Esophagus squamous epithelium (tissue), 4 donors: ENCODE measurements around the gene CDH13.

ENCODE experiments used
- POLR2A ChIP-seq, 4 donors: fragments of 450-650 bp; IDR thresholded peaks; one replicate each; pipeline ENCODE4 v1.6.1; 2017; ENCODE audit warnings: antibody characterized with exemption in 4 of 4, mild to moderate bottlenecking in 4 of 4, moderate library complexity in 3 of 4
- TF ChIP-seq, protein P1 (sequence below), 6 experiments: fragments of 450-650 bp in 4 of 6; fragments of 200-600 bp in 2 of 6; sonication (generic) in 2 of 6; IDR thresholded peaks; one replicate each; pipeline ENCODE4 v1.5.1; 2016 to 2019; ENCODE audit warnings: antibody characterized with exemption in 6 of 6, mild to moderate bottlenecking in 4 of 6, moderate library complexity in 4 of 6

- TF ChIP-seq POLR2A (IDR thresholded peaks at IDR 0.05): no peak
- TF ChIP-seq, protein P1, sequence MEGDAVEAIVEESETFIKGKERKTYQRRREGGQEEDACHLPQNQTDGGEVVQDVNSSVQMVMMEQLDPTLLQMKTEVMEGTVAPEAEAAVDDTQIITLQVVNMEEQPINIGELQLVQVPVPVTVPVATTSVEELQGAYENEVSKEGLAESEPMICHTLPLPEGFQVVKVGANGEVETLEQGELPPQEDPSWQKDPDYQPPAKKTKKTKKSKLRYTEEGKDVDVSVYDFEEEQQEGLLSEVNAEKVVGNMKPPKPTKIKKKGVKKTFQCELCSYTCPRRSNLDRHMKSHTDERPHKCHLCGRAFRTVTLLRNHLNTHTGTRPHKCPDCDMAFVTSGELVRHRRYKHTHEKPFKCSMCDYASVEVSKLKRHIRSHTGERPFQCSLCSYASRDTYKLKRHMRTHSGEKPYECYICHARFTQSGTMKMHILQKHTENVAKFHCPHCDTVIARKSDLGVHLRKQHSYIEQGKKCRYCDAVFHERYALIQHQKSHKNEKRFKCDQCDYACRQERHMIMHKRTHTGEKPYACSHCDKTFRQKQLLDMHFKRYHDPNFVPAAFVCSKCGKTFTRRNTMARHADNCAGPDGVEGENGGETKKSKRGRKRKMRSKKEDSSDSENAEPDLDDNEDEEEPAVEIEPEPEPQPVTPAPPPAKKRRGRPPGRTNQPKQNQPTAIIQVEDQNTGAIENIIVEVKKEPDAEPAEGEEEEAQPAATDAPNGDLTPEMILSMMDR (IDR thresholded peaks at IDR 0.05): no peak
Measured at GRCh38 chr16:82784573-82784968, 157.8 kb downstream of the CDH13 start.
